ENCODE measurements around the gene PILRA. TPM values are rescaled to one million over a fixed set of nuclear protein-coding genes. Genes with fewer than 3 reads are reported as not detected.

Gene PILRA
- total and polyA plus RNA-seq, 10 of the 15 experiments (the other 5 are each of a cell fraction or from before 2014, with no cell fraction given), result 6.6 to 43.3 (median 11.5) TPM

GRCh38 chr7:100396421-100396982 lies 23.2 kb downstream of the PILRA start (continued):
- peak; percentile 93 for TF ChIP-seq MTA3 (IDR thresholded peaks at IDR 0.05; ENCODE audit: borderline replicate concordance, low read length)
- peak; percentile 36; the same call in 1 of the 2 replicates for TF ChIP-seq GABPA (IDR thresholded peaks at IDR 0.05; ENCODE audit: low read depth)
- peak; percentile 87 for TF ChIP-seq MLLT1 (IDR thresholded peaks at IDR 0.05)
- 0 out of 2 replicates have a peak, but pooled peaks have one; percentile 12 for TF ChIP-seq SMC3 (IDR thresholded peaks at IDR 0.05; ENCODE audit: borderline replicate concordance, low read length)
- TF ChIP-seq IKZF2 (IDR thresholded peaks at IDR 0.05), result peak; percentile 95 to 97
- TF ChIP-seq ETV6 (conservative IDR thresholded peaks at IDR 0.05 in 1 of 2, IDR thresholded peaks at IDR 0.05 in 1 of 2; ENCODE audit: borderline replicate concordance in 1 of 2, low read depth in 1 of 2), result 0 out of 4 replicates have a peak, but pooled peaks of 1 of the 2 experiments have one; percentile 42
- TF ChIP-seq RAD21 (IDR thresholded peaks at IDR 0.05; ENCODE audit: insufficient read depth, low read depth, low read length), result no peak
- peak; percentile 86 for TF ChIP-seq RAD51 (IDR thresholded peaks at IDR 0.05)
- peak; percentile 64 for TF ChIP-seq SMAD1 (IDR thresholded peaks at IDR 0.05; ENCODE audit: low read depth, partially characterized antibody)
- peak; percentile 70; the same call in 1 of the 2 replicates for TF ChIP-seq MEF2A (IDR thresholded peaks at IDR 0.05; ENCODE audit: insufficient read depth, low read depth, low read length)
- TF ChIP-seq BHLHE40 (IDR thresholded peaks at IDR 0.05; ENCODE audit: borderline replicate concordance in 1 of 2, low read depth in 2 of 2, low read length in 1 of 2), result peak; percentile 71 to 76
- peak; percentile 38; the same call in 1 of the 2 replicates for TF ChIP-seq NKRF (conservative IDR thresholded peaks at IDR 0.05)
- TF ChIP-seq PAX5 (IDR thresholded peaks at IDR 0.05; ENCODE audit: borderline replicate concordance, low read depth, low read length), result peak; percentile 55; the same call in 1 of the 2 replicates
- peak; percentile 70 for TF ChIP-seq PKNOX1 (IDR thresholded peaks at IDR 0.05)
- TF ChIP-seq NBN (IDR thresholded peaks at IDR 0.05), result peak; percentile 94
- peak; percentile 93 for TF ChIP-seq IRF4 (IDR thresholded peaks at IDR 0.05; ENCODE audit: low read depth, low read length)
- peak; percentile 91 for TF ChIP-seq JUNB (IDR thresholded peaks at IDR 0.05)
- peak; percentile 33; the same call in 1 of the 2 replicates for TF ChIP-seq ZNF592 (IDR thresholded peaks at IDR 0.05)
- TF ChIP-seq FOXM1 (IDR thresholded peaks at IDR 0.05; ENCODE audit: low read depth, low read length), result peak; percentile 74; the same call in 1 of the 2 replicates
- 0 out of 2 replicates have a peak, but pooled peaks have one; percentile 32 for TF ChIP-seq HDGF (IDR thresholded peaks at IDR 0.05)
- peak; percentile 83; the same call in 1 of the 2 replicates for TF ChIP-seq STAT3 (IDR thresholded peaks at IDR 0.05; ENCODE audit: low read depth, low read length)
- no peak for TF ChIP-seq KLF5 (IDR thresholded peaks at IDR 0.05; ENCODE audit: partially characterized antibody)
